HG02610 (cell line): ENCODE measurements around the gene SLX4IP.

ENCODE experiments used
- ATAC-seq: cut with Tn5 transposase; IDR thresholded peaks from one replicate; pipeline ENCODE4 v1.9.1; 2021; ENCODE audit warnings: mild to moderate bottlenecking, moderate library complexity; ENCODE audit not compliant: unreplicated experiment

Gene SLX4IP

GRCh38 chr20:10516529-10516928 lies 81.4 kb downstream of the SLX4IP start:
- no peak for ATAC-seq

- peak; percentile 59 for ATAC-seq
Measured at GRCh38 chr20:10519361-10520046, 84.4 kb downstream of the SLX4IP start.

- ATAC-seq: no peak
Measured at GRCh38 chr20:10520528-10520927, 85.4 kb downstream of the SLX4IP start.

- no peak for ATAC-seq
Measured at GRCh38 chr20:10521068-10521831, 86.1 kb downstream of the SLX4IP start.

GRCh38 chr20:10521836-10522235 lies 86.7 kb downstream of the SLX4IP start:
- no peak for ATAC-seq

GRCh38 chr20:10522328-10522727 lies 87.2 kb downstream of the SLX4IP start:
- ATAC-seq: no peak

GRCh38 chr20:10523443-10523842 lies 88.3 kb downstream of the SLX4IP start:
- ATAC-seq: no peak

- ATAC-seq: no peak
Measured at GRCh38 chr20:10524034-10524476, 89.0 kb downstream of the SLX4IP start.

- ATAC-seq: no peak
Measured at GRCh38 chr20:10524643-10525042, 89.5 kb downstream of the SLX4IP start.

GRCh38 chr20:10527781-10528180 lies 92.7 kb downstream of the SLX4IP start:
- ATAC-seq: no peak

GRCh38 chr20:10530883-10531282 lies 95.8 kb downstream of the SLX4IP start:
- no peak for ATAC-seq

- no peak for ATAC-seq
Measured at GRCh38 chr20:10531848-10532247, 96.7 kb downstream of the SLX4IP start.

GRCh38 chr20:10532361-10532760 lies 97.3 kb downstream of the SLX4IP start:
- ATAC-seq: no peak

GRCh38 chr20:10536531-10536930 lies 101.4 kb downstream of the SLX4IP start:
- ATAC-seq: no peak

- no peak for ATAC-seq
Measured at GRCh38 chr20:10537850-10538480, 102.9 kb downstream of the SLX4IP start.

- no peak for ATAC-seq
Measured at GRCh38 chr20:10538768-10539167, 103.7 kb downstream of the SLX4IP start.

GRCh38 chr20:10539818-10540553 lies 104.9 kb downstream of the SLX4IP start:
- ATAC-seq: no peak

GRCh38 chr20:10540636-10541493 lies 105.8 kb downstream of the SLX4IP start:
- no peak for ATAC-seq

- ATAC-seq: no peak
Measured at GRCh38 chr20:10541668-10542411, 106.7 kb downstream of the SLX4IP start.

- no peak for ATAC-seq
Measured at GRCh38 chr20:10542442-10542841, 107.3 kb downstream of the SLX4IP start.
